COR-L47 (cell line): ENCODE results near the gene AGAP5.
"Not testable (repeated sequence)": the region's sequence is repeated elsewhere in the genome, so short reads cannot be mapped to it uniquely, and the experiment has no call there.

Experiments
- DNase-seq: peaks from one replicate; lab custom pipeline; 2025; lab: John Stamatoyannopoulos, UW

The AGAP5 gene

GRCh38 chr10:73714483-73714882 is 16.6 kb upstream of the AGAP5 start:
- DNase-seq = not testable (repeated sequence)

- DNase-seq = not testable (repeated sequence)
Measured at GRCh38 chr10:73713912-73714311, 16.0 kb upstream of the AGAP5 start.

- DNase-seq = not testable (repeated sequence)
Measured at GRCh38 chr10:73711683-73712082, 13.8 kb upstream of the AGAP5 start.

GRCh38 chr10:73708122-73708521 is 10.2 kb upstream of the AGAP5 start:
- DNase-seq = not testable (repeated sequence)

GRCh38 chr10:73707628-73708027 is 9.7 kb upstream of the AGAP5 start:
- not testable (repeated sequence) for DNase-seq

- DNase-seq = not testable (repeated sequence)
Measured at GRCh38 chr10:73706488-73706887, 8.6 kb upstream of the AGAP5 start.

- not testable (repeated sequence) for DNase-seq
Measured at GRCh38 chr10:73705506-73706072, 7.7 kb upstream of the AGAP5 start.

- DNase-seq = not testable (repeated sequence)
Measured at GRCh38 chr10:73703924-73704323, 6.0 kb upstream of the AGAP5 start.

GRCh38 chr10:73698819-73699218 is 910 bp upstream of the AGAP5 start:
- not testable (repeated sequence) for DNase-seq

GRCh38 chr10:73695302-73695701 is 2.6 kb downstream of the AGAP5 start:
- not testable (repeated sequence) for DNase-seq

GRCh38 chr10:73690755-73691154 is 7.2 kb downstream of the AGAP5 start:
- not testable (repeated sequence) for DNase-seq

GRCh38 chr10:73689596-73689995 is 8.3 kb downstream of the AGAP5 start:
- not testable (repeated sequence) for DNase-seq

- DNase-seq = not testable (repeated sequence)
Measured at GRCh38 chr10:73687641-73688040, 10.3 kb downstream of the AGAP5 start.

GRCh38 chr10:73674546-73674945 is 23.4 kb downstream of the AGAP5 start:
- DNase-seq = not testable (repeated sequence)

- not testable (repeated sequence) for DNase-seq
Measured at GRCh38 chr10:73668378-73668777, 29.5 kb downstream of the AGAP5 start.

- DNase-seq = not testable (repeated sequence)
Measured at GRCh38 chr10:73666153-73666809, 31.6 kb downstream of the AGAP5 start.

GRCh38 chr10:73665581-73665980 is 32.3 kb downstream of the AGAP5 start:
- not testable (repeated sequence) for DNase-seq

GRCh38 chr10:73664156-73665040 is 33.5 kb downstream of the AGAP5 start:
- DNase-seq = not testable (repeated sequence)

GRCh38 chr10:73663621-73664020 is 34.3 kb downstream of the AGAP5 start:
- not testable (repeated sequence) for DNase-seq

- not testable (repeated sequence) for DNase-seq
Measured at GRCh38 chr10:73662705-73663104, 35.2 kb downstream of the AGAP5 start.

GRCh38 chr10:73655990-73656298 is 42.0 kb downstream of the AGAP5 start, which contains the start of gene SYNPO2L:
TSS of gene SYNPO2L (minus strand) at chr10:73656029. CDS start at chr10:73655922, 107 bp downstream.
- no peak for DNase-seq

- no peak for DNase-seq
Measured at GRCh38 chr10:73655257-73655989, 42.5 kb downstream of the AGAP5 start.
